ENCODE measurements around the gene C5AR1. TPM values are rescaled to one million over a fixed set of nuclear protein-coding genes. Genes with fewer than 3 reads are reported as not detected.

The C5AR1 gene
- total and polyA plus RNA-seq, 9 of the 15 experiments (the other 6 are each of a cell fraction or from before 2014, with no cell fraction given): 0.06 to 1.6 (median 0.28) TPM; not detected in 3

DNA sequence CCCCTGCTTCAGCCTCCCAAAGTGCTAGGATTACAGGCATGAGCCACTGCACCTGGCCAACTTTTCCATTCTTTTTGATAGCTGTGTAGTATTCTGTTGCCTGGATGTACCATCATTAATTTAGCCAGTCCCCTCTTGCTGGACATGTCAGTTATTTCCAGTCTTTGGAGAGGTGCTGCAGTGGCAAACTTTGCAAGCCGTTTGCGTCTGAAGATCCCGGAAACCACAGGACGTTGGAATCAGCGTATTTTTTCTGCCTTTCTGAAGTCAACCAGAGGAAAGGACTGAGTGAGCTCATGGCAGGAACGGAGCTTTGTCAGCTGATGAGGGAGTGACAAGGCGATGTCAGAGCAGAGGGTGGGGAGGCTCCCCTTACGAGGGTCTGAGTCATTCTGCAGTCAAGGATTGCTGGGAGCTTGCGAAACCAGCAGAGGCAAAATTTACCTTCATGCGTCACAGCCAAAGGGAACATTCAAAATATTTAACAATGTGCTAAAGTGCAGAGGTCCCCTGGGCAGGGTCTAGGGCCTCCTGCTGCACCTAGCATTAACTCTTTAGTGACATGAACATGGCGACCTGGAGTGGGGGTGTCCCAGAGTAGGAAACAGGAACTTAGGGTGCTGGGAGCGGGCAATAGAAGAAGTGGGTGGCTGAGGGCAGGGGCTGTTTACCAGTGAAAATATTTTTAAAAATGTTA is 5.6 kb downstream of the C5AR1 start (continued):
- TF ChIP-seq MEF2A (IDR thresholded peaks at IDR 0.05; ENCODE audit: control insufficient read depth, low read depth, low read length) (no peak), POLR2G (IDR thresholded peaks at IDR 0.05; ENCODE audit: low read depth, low read length) (no peak), PHF8 (IDR thresholded peaks at IDR 0.05; ENCODE audit: borderline replicate concordance, low read length) (peak; percentile 28; the same call in 1 of the 2 replicates), PRPF4 (IDR thresholded peaks at IDR 0.05; ENCODE audit: insufficient read depth, low read depth, low read length, poor library complexity, severe bottlenecking) (no peak), RHOXF2B (CRISPR knock-in tag; conservative IDR thresholded peaks at IDR 0.05) (no peak), MTA3 (IDR thresholded peaks at IDR 0.05; ENCODE audit: borderline replicate concordance) (peak; percentile 87), PTRF (tag; IDR thresholded peaks at IDR 0.05) (no peak), ZNF75A (CRISPR knock-in tag; IDR thresholded peaks at IDR 0.05) (no peak), ZNF316 (IDR thresholded peaks at IDR 0.05) (peak; percentile 90), SMARCE1 (IDR thresholded peaks at IDR 0.05) (peak; percentile 89), TARDBP (IDR thresholded peaks at IDR 0.05) (peak; percentile 47; the same call in 1 of the 2 replicates), SMARCB1 (IDR thresholded peaks at IDR 0.05; ENCODE audit: insufficient read length, low read depth) (no peak), ZKSCAN8 (CRISPR knock-in tag; IDR thresholded peaks at IDR 0.05) (no peak), ZNF445 (CRISPR knock-in tag; IDR thresholded peaks at IDR 0.05; ENCODE audit: low read depth) (no peak)
- TF ChIP-seq, protein P1, sequence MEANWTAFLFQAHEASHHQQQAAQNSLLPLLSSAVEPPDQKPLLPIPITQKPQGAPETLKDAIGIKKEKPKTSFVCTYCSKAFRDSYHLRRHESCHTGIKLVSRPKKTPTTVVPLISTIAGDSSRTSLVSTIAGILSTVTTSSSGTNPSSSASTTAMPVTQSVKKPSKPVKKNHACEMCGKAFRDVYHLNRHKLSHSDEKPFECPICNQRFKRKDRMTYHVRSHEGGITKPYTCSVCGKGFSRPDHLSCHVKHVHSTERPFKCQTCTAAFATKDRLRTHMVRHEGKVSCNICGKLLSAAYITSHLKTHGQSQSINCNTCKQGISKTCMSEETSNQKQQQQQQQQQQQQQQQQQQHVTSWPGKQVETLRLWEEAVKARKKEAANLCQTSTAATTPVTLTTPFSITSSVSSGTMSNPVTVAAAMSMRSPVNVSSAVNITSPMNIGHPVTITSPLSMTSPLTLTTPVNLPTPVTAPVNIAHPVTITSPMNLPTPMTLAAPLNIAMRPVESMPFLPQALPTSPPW (CRISPR knock-in tag; IDR thresholded peaks at IDR 0.05): peak; percentile 94
- TF ChIP-seq, protein P2, sequence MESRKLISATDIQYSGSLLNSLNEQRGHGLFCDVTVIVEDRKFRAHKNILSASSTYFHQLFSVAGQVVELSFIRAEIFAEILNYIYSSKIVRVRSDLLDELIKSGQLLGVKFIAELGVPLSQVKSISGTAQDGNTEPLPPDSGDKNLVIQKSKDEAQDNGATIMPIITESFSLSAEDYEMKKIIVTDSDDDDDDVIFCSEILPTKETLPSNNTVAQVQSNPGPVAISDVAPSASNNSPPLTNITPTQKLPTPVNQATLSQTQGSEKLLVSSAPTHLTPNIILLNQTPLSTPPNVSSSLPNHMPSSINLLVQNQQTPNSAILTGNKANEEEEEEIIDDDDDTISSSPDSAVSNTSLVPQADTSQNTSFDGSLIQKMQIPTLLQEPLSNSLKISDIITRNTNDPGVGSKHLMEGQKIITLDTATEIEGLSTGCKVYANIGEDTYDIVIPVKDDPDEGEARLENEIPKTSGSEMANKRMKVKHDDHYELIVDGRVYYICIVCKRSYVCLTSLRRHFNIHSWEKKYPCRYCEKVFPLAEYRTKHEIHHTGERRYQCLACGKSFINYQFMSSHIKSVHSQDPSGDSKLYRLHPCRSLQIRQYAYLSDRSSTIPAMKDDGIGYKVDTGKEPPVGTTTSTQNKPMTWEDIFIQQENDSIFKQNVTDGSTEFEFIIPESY (CRISPR knock-in tag; IDR thresholded peaks at IDR 0.05): no peak
- TF ChIP-seq, protein P3, sequence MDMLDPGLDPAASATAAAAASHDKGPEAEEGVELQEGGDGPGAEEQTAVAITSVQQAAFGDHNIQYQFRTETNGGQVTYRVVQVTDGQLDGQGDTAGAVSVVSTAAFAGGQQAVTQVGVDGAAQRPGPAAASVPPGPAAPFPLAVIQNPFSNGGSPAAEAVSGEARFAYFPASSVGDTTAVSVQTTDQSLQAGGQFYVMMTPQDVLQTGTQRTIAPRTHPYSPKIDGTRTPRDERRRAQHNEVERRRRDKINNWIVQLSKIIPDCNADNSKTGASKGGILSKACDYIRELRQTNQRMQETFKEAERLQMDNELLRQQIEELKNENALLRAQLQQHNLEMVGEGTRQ (CRISPR knock-in tag; IDR thresholded peaks at IDR 0.05): peak; percentile 51; the same call in 1 of the 2 replicates
- TF ChIP-seq, protein P4, sequence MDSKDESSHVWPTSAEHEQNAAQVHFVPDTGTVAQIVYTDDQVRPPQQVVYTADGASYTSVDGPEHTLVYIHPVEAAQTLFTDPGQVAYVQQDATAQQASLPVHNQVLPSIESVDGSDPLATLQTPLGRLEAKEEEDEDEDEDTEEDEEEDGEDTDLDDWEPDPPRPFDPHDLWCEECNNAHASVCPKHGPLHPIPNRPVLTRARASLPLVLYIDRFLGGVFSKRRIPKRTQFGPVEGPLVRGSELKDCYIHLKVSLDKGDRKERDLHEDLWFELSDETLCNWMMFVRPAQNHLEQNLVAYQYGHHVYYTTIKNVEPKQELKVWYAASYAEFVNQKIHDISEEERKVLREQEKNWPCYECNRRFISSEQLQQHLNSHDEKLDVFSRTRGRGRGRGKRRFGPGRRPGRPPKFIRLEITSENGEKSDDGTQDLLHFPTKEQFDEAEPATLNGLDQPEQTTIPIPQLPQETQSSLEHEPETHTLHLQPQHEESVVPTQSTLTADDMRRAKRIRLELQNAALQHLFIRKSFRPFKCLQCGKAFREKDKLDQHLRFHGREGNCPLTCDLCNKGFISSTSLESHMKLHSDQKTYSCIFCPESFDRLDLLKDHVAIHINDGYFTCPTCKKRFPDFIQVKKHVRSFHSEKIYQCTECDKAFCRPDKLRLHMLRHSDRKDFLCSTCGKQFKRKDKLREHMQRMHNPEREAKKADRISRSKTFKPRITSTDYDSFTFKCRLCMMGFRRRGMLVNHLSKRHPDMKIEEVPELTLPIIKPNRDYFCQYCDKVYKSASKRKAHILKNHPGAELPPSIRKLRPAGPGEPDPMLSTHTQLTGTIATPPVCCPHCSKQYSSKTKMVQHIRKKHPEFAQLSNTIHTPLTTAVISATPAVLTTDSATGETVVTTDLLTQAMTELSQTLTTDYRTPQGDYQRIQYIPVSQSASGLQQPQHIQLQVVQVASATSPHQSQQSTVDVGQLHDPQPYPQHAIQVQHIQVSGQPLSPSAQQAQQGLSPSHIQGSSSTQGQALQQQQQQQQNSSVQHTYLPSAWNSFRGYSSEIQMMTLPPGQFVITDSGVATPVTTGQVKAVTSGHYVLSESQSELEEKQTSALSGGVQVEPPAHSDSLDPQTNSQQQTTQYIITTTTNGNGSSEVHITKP (IDR thresholded peaks at IDR 0.05; ENCODE audit: partially characterized antibody): peak; percentile 23

Data from K562 (cell line).